Osteoblast (primary cell): Measurements from ENCODE around the gene CRELD2. TPM values are rescaled to one million over a fixed set of nuclear protein-coding genes. Genes with fewer than 3 reads are reported as not detected.
A peak's percentile ranks its signal among the peaks of the same experiment; 100 is the strongest.

Experiments
- DNase-seq: peaks from one replicate; pipeline ENCODE4 v3.0.0; 2011; ENCODE audit warnings: low spot score, mixed read lengths; ENCODE audit not compliant: insufficient read length; ENCODE audit errors: missing footprints
- H2AFZ ChIP-seq: 2 replicates; pipeline ENCODE4 v1.6.0; 2011; ENCODE audit warnings: mild to moderate bottlenecking, low read length
- H3K27ac ChIP-seq: 2 replicates; pipeline ENCODE4 v1.5.1; 2011; ENCODE audit warnings: mild to moderate bottlenecking, low read depth, low read length, moderate library complexity
- H3K27me3 ChIP-seq: 2 replicates; pipeline ENCODE4 v1.6.0; 2012; ENCODE audit warnings: mild to moderate bottlenecking, control low read depth, inconsistent platforms, low read length, moderate library complexity; ENCODE audit not compliant: insufficient read depth
- H3K36me3 ChIP-seq: 2 replicates; pipeline ENCODE4 v1.5.1; 2011; ENCODE audit warnings: mild to moderate bottlenecking, low read length, control low read depth, moderate library complexity; ENCODE audit not compliant: insufficient read depth
- H3K4me1 ChIP-seq: 2 replicates; pipeline ENCODE4 v1.5.1; 2011; ENCODE audit warnings: mild to moderate bottlenecking, low read length, control low read depth, moderate library complexity; ENCODE audit not compliant: insufficient read depth
- H3K4me2 ChIP-seq: 2 replicates; pipeline ENCODE4 v1.6.0; 2011; ENCODE audit warnings: mild to moderate bottlenecking, low read length; ENCODE audit not compliant: insufficient read depth
- H3K4me3 ChIP-seq: fragments of 200-600 bp; sonication (generic); 3 replicates; pipeline ENCODE4 v1.5.1; 2012; ENCODE audit warnings: mild to moderate bottlenecking, low read length, inconsistent platforms; ENCODE audit not compliant: insufficient read depth
- H3K79me2 ChIP-seq: 2 replicates; pipeline ENCODE4 v1.6.0; 2012; ENCODE audit warnings: mild to moderate bottlenecking, low read length, control low read depth, inconsistent platforms; ENCODE audit not compliant: insufficient read depth
- H3K9me3 ChIP-seq: 2 replicates; pipeline ENCODE4 v1.5.1; 2011; ENCODE audit warnings: low read depth, low read length, control low read depth
- H4K20me1 ChIP-seq: 2 replicates; pipeline ENCODE4 v1.6.0; 2012; ENCODE audit warnings: mild to moderate bottlenecking, low read length, control low read depth; ENCODE audit not compliant: insufficient read depth
- CTCF ChIP-seq: IDR thresholded peaks from 2 replicates; pipeline ENCODE4 v1.5.1; 2011; ENCODE audit warnings: mild to moderate bottlenecking, low read depth, low read length, moderate library complexity; ENCODE audit errors: extremely low read depth
- total RNA-seq: library from RNA; depleted of rRNA; stranded (reverse); fragments of >200 nt; gene quantifications from 2 replicates; pipeline ENCODE4 v1.2.3, GENCODE V29; 2012

Gene CRELD2
- total RNA-seq, 1 donor: 31.1 TPM

GRCh38 chr22:49960159-49961004 lies 41.9 kb downstream of the CRELD2 start, which contains the start of gene PIM3:
Gene PIM3 (plus strand): TSS chr22:49960772. CDS start chr22:49960948, 176 bp downstream.
- H3K79me2 ChIP-seq: peaks cover 35% of the 10 kb centered on the region
- H3K27me3 ChIP-seq: no peaks in the 10 kb centered on the region
- peaks cover 13% of the 10 kb centered on the region for H4K20me1 ChIP-seq
- no peaks in the 10 kb centered on the region for H3K9me3 ChIP-seq
- peak within 1 kb of the TSS; percentile 72 for H2AFZ ChIP-seq
- peak; percentile 100 for DNase-seq
- peaks cover 17% of the 10 kb centered on the region for H3K4me1 ChIP-seq
- H3K4me3 ChIP-seq: peak within 1 kb of the TSS; percentile 78
- TF ChIP-seq CTCF: no peak
- H3K36me3 ChIP-seq: peaks cover 14% of the 10 kb centered on the region
- peak within 1 kb of the TSS; percentile 86 for H3K4me2 ChIP-seq
- H3K27ac ChIP-seq: peak within 1 kb of the TSS; percentile 53

- H3K27ac ChIP-seq: peak overlapping the region; percentile 53
- no peak overlapping the region for H2AFZ ChIP-seq
- H3K9me3 ChIP-seq: no peaks in the 10 kb centered on the region
- TF ChIP-seq CTCF: no peak
- DNase-seq: peak; percentile 93
- H3K27me3 ChIP-seq: no peaks in the 10 kb centered on the region
- H3K4me2 ChIP-seq: peak overlapping the region; percentile 86
- peaks cover 14% of the 10 kb centered on the region for H3K36me3 ChIP-seq
- H3K4me3 ChIP-seq: peak overlapping the region; percentile 78
- H4K20me1 ChIP-seq: peaks cover 13% of the 10 kb centered on the region
- H3K79me2 ChIP-seq: peaks cover 35% of the 10 kb centered on the region
- peaks cover 17% of the 10 kb centered on the region for H3K4me1 ChIP-seq
Observed at GRCh38 chr22:49961005-49961600, 42.7 kb downstream of the CRELD2 start.

- peaks cover 37% of the 10 kb centered on the region for H3K79me2 ChIP-seq
- H2AFZ ChIP-seq: no peak overlapping the region
- no peaks in the 10 kb centered on the region for H3K9me3 ChIP-seq
- peak overlapping the region; percentile 86 for H3K4me2 ChIP-seq
- peak overlapping the region; percentile 78 for H3K4me3 ChIP-seq
- H4K20me1 ChIP-seq: peaks cover 13% of the 10 kb centered on the region
- no peaks in the 10 kb centered on the region for H3K27me3 ChIP-seq
- H3K27ac ChIP-seq: peak overlapping the region; percentile 53
- DNase-seq: peak; percentile 93
- peaks cover 20% of the 10 kb centered on the region for H3K4me1 ChIP-seq
- no peak for TF ChIP-seq CTCF
- peaks cover 14% of the 10 kb centered on the region for H3K36me3 ChIP-seq
Observed at GRCh38 chr22:49961601-49962011, 43.2 kb downstream of the CRELD2 start.
